Right atrium auricular region (tissue), 2 donors: ENCODE measurements around the gene MTRF1. TPM values are rescaled to one million over a fixed set of nuclear protein-coding genes. Genes with fewer than 3 reads are reported as not detected.

Experiments
- DNase-seq: peaks from one replicate; pipeline ENCODE4 v3.0.0-alpha.2; 2019; ENCODE audit warnings: low spot score
- H3K27ac ChIP-seq, 2 donors: fragments of 200-600 bp; sonication (generic); 1 replicate in 1 of 2; 2 replicates in 1 of 2; pipeline ENCODE4 v1.5.1; 2016 to 2019
- H3K27me3 ChIP-seq, 2 donors: fragments of 200-600 bp; sonication (generic); one replicate each; pipeline versions ENCODE4 v1.5.1 to v1.6.0; 2017 to 2019
- H3K36me3 ChIP-seq: fragments of 200-600 bp; sonication (generic); one replicate; pipeline ENCODE4 v1.5.1; 2016
- H3K4me1 ChIP-seq, 2 donors: fragments of 200-600 bp; sonication (generic); one replicate each; pipeline versions ENCODE4 v1.5.1 to v1.6.0; 2017 to 2019
- H3K4me3 ChIP-seq, 2 donors: fragments of 200-600 bp; sonication (generic); 1 replicate in 1 of 2; 2 replicates in 1 of 2; pipeline ENCODE4 v1.5.1; 2017 to 2019; ENCODE audit warnings: mild to moderate bottlenecking in 1 of 2, moderate library complexity in 1 of 2
- H3K9me3 ChIP-seq, 2 donors: fragments of 200-600 bp; sonication (generic); one replicate each; pipeline ENCODE4 v1.5.1; 2019
- total RNA-seq, 2 donors: library from RNA; depleted of rRNA; stranded (reverse); fragments of >200 nt; gene quantifications; one replicate each; pipeline ENCODE4 v1.1.0, GENCODE V29; 2016
- TF ChIP-seq, protein P1 (sequence below), 2 donors: fragments of 200-600 bp; sonication (generic); IDR thresholded peaks; one replicate each; pipeline ENCODE4 v1.5.1; 2019; ENCODE audit warnings: antibody characterized with exemption in 2 of 2

Gene MTRF1
- total RNA-seq, 2 donors from 2014 or later, result 9.3 to 11.5 TPM

GRCh38 chr13:41193919-41194824 lies 69.2 kb downstream of the MTRF1 start, which contains the start of gene KBTBD7:
Gene KBTBD7, minus strand, starts transcription at chr13:41194569. Its CDS starts 312 bp downstream, at chr13:41194257.
- DNase-seq, result peak; percentile 94
- Histone ChIP-seq H3K27ac (peak within 1 kb of the TSS; percentile 89 to 93), H3K9me3 (no peaks in the 10 kb centered on the region), H3K36me3 (no peaks in the 10 kb centered on the region), H3K4me3 (peak within 1 kb of the TSS; percentile 73 to 74), H3K27me3 (no peaks in the 10 kb centered on the region), H3K4me1 (peaks cover 0 to 20% of the 10 kb centered on the region in 2 donors)
- TF ChIP-seq, protein P1, sequence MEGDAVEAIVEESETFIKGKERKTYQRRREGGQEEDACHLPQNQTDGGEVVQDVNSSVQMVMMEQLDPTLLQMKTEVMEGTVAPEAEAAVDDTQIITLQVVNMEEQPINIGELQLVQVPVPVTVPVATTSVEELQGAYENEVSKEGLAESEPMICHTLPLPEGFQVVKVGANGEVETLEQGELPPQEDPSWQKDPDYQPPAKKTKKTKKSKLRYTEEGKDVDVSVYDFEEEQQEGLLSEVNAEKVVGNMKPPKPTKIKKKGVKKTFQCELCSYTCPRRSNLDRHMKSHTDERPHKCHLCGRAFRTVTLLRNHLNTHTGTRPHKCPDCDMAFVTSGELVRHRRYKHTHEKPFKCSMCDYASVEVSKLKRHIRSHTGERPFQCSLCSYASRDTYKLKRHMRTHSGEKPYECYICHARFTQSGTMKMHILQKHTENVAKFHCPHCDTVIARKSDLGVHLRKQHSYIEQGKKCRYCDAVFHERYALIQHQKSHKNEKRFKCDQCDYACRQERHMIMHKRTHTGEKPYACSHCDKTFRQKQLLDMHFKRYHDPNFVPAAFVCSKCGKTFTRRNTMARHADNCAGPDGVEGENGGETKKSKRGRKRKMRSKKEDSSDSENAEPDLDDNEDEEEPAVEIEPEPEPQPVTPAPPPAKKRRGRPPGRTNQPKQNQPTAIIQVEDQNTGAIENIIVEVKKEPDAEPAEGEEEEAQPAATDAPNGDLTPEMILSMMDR (IDR thresholded peaks at IDR 0.05), result peak in 1 of 2 donors; percentile 11

GRCh38 chr13:41193469-41193868 lies 69.9 kb downstream of the MTRF1 start:
- TF ChIP-seq, protein P1 (IDR thresholded peaks at IDR 0.05), result no peak

GRCh38 chr13:41188584-41188983 lies 74.8 kb downstream of the MTRF1 start:
- H3K27me3 ChIP-seq, result no peaks in the 10 kb centered on the region
- no peak overlapping the region for H3K27ac ChIP-seq
- DNase-seq, result no peak
- no peaks in the 10 kb centered on the region for H3K9me3 ChIP-seq
- TF ChIP-seq, protein P1 (IDR thresholded peaks at IDR 0.05), result no peak
- H3K4me1 ChIP-seq, result peaks cover 0 to 15% of the 10 kb centered on the region in 2 donors
- H3K36me3 ChIP-seq, result no peaks in the 10 kb centered on the region
- no peak overlapping the region for H3K4me3 ChIP-seq

More at GRCh38 chr13:41193469-41193868, 69.9 kb downstream of the MTRF1 start:
- DNase-seq, result no peak
- Histone ChIP-seq H3K36me3 (no peaks in the 10 kb centered on the region), H3K4me1 (peaks cover 0 to 20% of the 10 kb centered on the region in 2 donors), H3K4me3 (peak overlapping the region; percentile 73 to 74), H3K9me3 (no peaks in the 10 kb centered on the region), H3K27me3 (no peaks in the 10 kb centered on the region), H3K27ac (peak overlapping the region; percentile 89 to 93)

- Histone ChIP-seq H3K4me1 (no peaks in the 10 kb centered on the region), H3K27me3 (no peaks in the 10 kb centered on the region), H3K27ac (no peak overlapping the region), H3K36me3 (no peaks in the 10 kb centered on the region), H3K4me3 (no peak overlapping the region), H3K9me3 (no peaks in the 10 kb centered on the region)
- DNase-seq, result no peak
- TF ChIP-seq, protein P1 (IDR thresholded peaks at IDR 0.05), result no peak
These were observed 76.9 kb downstream of the MTRF1 start for GRCh38 chr13:41186481-41186880.

DNA sequence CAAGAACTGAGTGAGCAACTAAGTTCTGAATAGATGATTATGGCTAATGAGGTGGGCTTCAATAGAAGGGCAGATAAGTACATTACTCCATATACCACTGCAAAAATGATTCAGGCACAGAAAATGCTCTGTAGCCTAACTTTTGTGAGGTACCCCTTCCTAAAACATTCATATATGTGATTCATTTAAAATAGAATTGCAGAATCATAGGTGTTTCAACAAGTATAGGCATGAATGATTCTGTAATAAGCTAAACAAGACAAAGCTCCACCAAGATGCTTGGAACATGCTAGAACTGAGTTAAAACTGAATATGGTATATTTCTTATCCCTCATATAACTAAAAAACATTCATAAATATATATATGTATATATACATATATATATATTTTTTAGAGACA lies 81.1 kb downstream of the MTRF1 start:
- Histone ChIP-seq H3K27ac (no peak overlapping the region), H3K4me3 (no peak overlapping the region), H3K9me3 (no peaks in the 10 kb centered on the region), H3K27me3 (no peaks in the 10 kb centered on the region), H3K36me3 (no peaks in the 10 kb centered on the region), H3K4me1 (no peaks in the 10 kb centered on the region)
- TF ChIP-seq, protein P1 (IDR thresholded peaks at IDR 0.05), result no peak
- DNase-seq, result no peak
